CD4-positive, alpha-beta T cell treated with Interleukin-1 beta for 1 hour (primary cell): ENCODE results near the gene LARGE1.

Experiments used
- DNase-seq, 2 donors: peaks; one replicate each; pipeline ENCODE4 v3.0.0-alpha.2; 2020 to 2022

LARGE1 gene

DNA sequence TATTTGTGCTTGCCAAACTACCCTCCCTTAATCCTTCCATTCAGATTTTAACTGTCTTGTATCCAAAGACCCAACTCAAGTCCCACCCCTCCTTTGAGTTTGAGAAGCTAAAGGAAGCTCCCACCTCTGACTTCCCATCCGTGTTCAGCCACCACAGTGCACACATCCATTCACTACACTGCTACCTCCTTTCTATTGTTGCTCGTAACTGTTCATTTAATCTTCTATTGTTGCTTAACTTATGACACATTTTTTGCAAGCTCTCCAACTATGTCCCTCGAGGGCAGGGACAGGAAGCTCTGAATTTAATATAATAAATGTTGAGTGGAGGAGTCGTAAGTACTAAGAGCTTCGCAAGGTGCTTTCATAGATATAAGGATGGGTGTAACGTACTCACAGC lies 10.4 kb downstream of the LARGE1 start:
- no peak for DNase-seq

DNA sequence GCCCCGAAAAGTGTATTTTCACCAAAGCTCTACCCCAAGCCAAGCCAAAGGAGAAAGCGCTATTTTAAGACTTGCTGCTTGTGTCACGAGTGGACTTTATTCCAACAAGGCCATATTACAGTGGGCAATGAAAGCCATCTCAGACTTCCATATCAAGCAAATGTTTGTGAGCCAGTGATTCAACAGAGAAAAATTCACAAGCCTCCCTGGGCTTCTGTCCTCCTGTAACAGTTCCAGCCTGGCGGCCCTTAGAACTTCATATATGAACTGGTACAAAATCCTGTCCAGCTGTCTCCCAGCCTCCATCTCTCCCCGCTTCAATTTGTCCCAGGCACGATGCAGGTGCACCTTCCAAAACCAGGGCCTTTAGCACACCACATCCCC lies 11.2 kb downstream of the LARGE1 start:
- DNase-seq, result no peak

DNA sequence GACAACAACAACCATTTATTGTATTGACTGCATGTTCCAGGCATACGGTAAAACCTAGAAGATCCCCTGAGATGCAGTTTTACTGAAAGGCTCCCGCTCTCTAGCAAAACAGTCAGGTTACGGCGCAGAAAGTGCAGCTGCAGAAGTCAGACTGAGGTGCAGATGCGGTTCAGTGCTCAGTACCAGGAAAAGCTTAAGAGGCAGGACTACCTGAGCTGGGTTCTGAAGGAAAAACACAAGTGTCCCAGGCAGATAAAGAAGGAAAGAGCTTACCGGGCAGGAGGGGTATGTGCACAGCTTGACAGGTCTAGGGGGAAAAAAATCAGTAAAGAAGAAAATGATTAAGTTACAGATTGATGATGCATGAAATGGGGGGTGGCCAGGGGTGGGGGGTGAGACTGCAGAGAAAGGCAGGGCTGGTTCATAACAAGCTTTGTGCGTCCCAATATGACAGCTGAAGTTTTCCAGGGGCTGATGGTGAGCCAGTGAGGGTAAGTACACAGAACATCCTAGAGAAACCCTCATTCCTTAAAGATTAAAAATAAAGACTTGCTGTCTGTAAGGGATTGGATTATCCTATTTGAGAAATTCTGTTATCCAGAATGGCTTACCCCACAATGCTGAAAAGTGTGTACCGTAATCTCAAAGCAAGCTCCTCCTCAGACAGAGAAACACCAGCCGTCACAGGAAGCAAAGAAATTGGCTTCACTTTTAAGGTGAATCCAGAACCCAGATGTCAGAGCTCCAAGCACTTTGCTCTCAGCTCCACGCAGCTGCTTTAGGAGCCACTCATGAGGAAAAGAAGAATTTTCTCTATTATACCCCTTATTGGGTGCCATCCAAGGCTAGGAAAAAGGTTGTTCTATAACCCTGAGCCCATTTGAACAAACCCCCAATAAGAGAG lies 11.9 kb downstream of the LARGE1 start:
- no peak for DNase-seq

DNA sequence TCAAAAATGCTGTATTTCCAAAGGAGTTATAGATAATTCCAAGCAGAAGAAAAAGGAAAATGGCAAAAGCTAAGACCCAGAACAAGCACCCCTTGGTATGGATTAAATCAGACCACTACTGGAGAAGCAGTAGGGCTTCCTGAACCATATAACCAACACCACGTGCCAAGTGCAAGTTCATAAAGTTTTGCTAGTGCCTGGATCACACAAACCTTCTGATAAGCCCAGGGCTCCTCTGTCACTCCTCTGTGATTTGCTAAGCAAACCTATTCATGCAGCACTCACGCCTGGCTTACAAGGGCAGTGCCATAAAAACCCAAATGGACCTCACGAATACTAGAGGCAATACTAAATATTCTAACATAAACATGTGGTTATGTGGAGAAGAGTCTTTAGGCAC lies 13.3 kb downstream of the LARGE1 start:
- DNase-seq, result no peak

DNA sequence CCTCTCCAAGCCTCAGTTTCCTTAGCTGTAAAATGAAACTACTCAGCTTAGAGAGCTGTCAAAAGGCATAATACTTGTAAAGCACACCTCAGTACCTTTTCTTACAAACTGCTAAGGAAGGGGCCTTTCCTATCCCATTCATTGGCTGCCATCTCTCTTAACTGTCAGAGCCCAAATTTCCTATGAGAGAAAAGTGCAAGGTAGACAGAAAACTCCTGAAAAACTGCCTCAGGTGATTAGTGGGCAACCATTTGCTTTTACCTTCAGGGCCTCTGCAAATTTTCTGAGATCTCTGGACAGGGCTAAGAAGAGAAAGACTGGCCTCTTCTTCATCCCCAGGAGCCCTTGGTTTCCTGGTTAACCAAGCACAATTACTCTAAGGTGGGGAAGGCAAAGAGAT lies 13.8 kb downstream of the LARGE1 start:
- DNase-seq, result no peak

DNA sequence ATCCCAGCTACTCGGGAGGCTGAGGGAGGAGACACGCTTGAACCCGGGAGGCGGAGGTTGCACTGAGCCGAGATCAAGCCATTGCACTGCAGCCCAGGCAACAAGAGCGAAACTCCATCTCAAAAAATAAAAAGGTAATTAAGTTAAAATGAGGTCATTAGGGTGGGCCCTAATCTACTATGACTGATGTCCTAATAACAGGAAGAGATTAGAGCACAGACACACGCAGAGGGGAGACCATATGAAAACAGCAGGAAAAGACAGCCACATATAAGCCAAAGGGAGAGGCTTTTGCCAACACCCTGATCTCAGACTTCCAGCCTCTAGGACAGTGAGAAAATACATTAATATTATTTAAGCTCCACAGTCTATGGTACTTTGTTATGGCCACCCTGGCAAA lies 17.3 kb downstream of the LARGE1 start:
- DNase-seq, result no peak

DNA sequence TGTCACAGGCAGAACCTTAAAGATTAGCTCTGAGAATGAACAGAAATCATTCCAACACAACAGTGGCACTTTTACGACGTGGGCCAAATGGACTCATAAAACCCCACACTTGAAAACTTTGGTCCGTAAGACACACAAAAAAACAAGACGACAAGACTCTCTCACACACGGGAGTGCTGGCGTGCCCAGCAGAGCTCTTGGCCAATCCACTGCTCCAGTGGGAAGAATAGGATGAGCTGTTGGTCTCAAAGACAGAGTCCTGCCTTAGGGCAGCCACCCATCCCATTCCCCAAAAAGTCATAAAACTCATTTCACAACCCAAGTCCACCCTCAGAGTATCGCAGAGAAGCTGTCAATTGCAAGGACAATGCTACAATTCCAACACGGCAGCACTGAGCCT lies 18.2 kb downstream of the LARGE1 start:
- no peak for DNase-seq

DNA sequence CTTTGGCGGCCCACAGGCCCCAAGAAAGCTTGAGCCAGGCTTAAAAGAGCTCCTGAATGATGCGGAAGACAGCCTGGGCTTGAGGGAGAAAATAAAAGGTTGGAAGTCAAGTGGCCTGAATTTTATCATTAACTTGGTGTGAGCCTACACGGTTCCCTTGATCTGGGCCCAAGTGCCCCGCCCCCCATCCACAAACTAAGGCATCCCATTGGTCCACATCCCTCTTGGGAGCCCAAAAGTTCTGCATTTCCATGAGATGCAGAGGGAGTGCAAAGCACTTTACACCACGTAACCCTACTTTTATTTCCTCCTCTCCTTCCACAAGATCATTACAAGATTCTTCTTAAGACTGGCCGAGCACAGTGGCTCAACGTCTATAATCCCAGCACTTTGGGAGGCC lies 22.2 kb downstream of the LARGE1 start:
- no peak for DNase-seq

DNA sequence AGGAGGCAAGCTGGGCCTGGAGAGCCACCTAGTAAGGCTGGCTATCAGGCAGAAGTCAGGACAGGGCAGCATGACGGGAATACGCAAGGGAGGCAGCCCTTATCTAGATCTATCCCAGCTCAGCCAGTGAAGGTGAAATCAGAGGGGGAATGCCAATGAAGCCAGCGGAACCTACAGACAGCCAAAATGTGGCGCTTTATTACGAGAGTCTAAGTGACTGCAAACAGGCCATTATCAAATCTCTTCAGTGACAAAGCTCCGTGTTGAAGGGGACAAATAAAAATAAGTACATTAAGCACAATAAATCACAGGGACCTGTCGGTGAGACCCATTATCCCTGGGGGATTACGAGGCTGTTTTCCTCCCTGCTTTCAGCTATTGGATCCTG lies 22.8 kb downstream of the LARGE1 start:
- DNase-seq, result no peak

DNA sequence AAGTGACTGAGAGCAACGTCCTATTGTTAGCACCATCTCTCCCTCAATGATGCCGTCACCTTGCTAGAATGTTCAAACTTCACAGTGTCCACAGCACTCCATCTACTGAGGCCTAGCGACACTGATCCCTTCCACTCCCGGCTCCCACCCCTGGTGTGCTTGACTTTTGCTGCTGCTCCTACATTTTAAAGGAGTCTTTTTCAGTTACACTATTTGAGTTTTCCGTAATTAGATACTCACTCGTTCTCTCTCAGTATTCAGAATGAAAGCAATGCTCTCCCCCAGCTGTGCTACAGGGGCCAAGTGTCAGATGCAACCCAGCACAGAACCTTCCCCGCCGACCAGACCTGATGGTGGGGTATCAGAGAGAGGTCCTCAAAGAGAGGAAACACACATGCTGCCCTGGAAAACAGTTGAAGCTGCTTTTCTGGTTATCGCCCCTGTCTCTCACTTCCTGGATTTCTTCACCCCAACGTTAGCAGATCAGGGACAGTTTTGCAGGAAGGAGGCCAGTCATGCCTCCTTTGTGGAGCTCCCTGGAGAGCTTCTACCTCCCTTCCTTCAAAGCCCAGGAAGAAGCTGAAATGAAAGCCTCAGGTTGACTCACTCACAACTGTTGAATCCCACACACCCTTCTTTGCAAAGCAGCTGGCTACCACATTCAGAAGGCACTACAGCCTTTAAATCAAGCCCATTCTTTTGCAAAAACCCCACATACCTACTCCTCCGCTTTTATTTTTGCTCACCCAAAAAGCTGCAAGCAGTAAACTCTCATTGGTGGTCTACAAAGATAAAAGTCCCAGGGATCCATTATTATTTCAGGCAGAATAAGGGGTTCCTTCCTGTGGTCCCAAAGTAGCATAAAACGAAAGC lies 23.5 kb downstream of the LARGE1 start:
- DNase-seq, result no peak

DNA sequence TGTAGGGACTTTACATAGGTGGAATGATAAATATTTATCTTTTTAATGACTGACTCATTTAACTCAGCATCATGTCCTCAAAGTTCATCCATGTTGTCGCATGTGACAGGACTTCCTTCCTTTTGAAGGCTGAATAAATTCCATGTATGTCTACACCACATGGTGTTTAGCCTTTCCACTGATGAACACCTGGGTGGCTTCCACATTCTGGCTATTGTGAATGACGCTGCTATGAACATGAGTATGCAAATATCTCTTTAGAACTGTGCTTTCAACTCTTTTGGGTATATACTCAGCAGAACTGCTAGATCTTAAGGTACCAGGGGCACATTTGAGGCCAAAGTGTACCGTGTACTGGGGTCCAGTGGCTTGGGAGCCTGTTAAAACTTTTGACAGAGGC lies 24.1 kb downstream of the LARGE1 start:
- no peak for DNase-seq

DNA sequence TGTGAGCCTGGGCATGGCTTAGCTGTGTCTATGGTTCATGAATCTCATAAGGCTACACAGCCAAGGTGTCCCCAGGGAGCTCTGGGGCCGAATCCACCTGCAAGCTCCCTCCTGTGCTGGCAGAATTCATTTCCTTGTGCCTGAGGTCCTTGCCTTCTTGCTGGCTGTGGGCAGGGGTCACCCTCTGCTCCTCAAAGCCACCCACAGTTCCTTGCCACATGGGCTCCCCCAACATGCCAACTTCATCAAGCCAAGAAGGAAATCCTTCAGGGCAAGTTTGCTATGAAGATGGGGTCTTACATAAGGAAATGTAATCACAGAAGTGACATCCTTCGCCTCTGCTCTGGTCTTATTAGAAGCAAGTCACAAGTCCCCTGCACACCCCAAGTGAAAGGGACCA lies 24.8 kb downstream of the LARGE1 start:
- no peak for DNase-seq

DNA sequence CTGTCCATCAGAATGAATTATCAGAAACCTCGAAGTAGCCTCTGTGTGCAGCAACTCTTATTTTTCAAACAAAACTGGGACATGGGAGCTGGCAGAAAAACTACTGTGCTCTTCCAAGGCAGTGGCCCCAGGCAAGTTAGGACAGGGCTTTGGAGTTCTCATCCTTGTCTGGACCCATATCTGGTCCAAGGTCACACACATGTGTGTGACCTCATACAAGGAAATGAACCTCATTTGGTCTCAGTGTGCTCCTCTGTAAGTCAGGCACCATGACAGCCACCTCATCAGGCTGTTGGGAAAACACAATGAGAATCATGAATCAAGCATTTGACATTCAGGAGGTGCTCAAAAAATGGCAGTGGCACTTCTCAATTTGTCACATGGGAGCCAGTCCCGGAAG lies 25.8 kb downstream of the LARGE1 start:
- DNase-seq, result no peak

DNA sequence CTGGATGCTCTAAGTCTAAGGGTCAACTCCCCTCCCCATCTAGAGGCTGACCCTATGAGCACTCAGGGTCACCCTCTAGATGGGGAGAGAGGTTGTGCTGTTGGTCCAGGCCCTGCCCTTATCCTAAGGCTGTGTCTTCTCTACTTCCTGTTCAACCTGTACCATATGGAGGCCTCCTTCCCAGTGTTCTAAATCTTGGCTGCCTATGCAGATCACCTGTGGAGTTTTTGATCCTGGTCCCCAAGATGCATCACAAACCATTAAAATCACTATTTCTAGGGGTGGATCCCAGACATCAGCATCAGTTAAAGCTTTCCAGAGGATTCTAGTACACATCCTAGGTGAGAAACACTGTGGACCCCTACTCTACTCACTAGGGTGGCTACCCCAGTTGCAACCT lies 26.2 kb downstream of the LARGE1 start:
- DNase-seq, result no peak

DNA sequence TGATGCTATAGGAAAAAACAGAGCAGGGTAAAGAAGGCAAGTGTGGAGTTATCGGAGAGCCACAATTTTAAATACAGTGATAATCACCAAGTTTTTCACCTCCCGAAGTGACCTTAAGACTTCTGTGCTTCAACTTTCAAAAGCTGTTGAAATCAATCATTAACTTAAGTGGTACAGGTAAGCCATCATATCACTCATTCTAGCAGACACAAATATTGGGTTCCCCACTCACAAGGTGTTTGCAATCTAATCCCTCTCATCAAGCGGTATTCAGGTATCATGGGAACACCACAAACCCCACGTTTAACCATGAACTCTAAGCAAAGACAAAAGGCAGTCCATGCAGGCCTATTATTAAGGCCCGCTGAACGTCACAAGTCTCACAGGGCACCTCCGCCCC lies 26.8 kb downstream of the LARGE1 start:
- no peak for DNase-seq

DNA sequence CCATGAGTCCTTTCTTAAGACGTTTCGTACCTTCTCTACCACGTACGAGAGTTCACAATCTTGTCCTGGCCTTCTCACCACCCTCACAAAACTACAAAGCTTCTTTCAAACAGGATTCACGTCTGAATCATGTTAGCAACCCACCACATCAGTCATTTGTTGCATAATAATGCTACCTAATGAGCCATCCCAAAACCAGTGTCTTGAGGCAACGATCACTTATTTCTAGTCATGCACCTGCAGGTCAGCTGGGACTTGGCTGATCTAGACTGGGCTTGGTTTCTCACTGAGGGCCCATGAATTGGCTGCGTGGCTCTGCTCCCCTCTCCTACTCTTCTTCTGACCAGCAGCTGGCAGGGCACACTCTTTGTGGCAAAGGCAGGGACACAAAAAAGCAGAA lies 28.3 kb downstream of the LARGE1 start:
- no peak for DNase-seq

DNA sequence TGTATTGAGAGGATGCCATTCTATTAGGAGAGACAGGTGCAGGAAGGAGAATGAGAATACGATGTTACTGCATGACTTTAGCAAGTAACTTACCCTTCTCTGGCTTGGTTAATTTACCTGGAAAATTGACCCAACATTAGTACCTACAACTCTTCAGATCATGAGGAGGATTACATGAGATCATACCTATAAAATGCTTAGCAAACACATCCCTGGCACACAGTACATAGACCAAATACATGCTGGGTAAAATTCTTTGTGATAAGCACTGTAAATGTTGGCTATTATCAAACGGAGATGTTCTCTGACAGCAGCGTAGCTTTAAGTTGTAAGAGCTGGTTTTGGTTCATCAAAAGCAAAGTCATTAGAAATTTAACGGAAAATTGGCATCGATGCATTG lies 28.8 kb downstream of the LARGE1 start:
- DNase-seq, result no peak

DNA sequence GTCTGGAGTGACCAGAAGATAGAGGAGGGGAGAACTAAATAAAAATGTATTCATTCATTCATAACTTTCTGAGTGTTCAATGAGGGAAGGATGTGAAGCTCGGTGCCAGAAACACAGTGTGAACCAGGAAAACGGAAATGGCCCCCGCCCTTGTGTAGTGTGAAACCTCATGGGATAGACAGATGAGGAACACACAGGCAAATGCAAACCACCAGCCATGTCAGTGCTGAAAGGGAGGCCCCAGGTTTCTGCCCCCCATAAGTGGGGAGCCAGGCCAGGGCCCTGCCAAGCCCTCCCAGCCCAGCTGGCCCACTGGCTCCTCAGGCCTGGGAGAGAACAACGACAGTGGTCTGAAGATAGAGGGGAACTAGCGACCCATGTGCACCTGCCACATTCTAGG lies 30.5 kb downstream of the LARGE1 start:
- DNase-seq, result no peak

DNA sequence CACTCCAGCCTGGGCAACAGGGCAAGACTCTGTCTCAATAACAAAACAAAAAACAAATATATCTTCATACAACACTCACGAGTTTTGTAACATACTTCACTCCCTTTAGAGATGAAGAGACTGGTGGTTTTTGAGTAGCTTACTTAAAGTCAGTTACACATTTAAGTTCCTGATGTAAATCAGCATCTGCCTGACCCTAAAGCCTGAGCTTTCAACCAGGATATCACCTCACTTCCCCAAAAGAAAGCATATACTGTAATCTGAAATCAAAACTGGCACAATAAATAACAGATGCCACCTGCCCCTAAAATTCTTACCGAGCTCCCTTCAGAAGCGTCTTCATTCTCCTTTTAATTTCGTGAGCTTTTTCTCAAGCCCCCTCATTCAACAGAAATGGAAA lies 31.5 kb downstream of the LARGE1 start:
- no peak for DNase-seq

DNA sequence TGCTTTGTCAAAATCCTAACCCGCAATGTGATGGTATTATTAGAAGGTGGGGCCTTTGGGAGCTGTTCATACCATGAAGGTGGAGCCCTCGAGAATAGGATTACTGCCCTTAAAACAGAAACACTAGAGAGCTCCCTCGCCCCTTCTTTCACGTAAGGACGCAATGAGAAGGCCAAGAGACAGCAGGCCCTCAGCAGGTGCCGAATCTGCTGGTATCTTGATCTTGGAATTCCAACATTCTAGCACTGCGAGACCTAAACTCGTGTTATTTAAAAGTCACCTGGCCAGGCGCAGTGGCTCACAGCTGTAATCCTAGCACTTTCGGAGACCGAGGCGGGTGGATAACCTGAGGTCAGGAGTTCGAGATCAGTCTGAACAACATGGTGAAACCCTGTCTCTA lies 33.1 kb downstream of the LARGE1 start:
- no peak for DNase-seq

DNA sequence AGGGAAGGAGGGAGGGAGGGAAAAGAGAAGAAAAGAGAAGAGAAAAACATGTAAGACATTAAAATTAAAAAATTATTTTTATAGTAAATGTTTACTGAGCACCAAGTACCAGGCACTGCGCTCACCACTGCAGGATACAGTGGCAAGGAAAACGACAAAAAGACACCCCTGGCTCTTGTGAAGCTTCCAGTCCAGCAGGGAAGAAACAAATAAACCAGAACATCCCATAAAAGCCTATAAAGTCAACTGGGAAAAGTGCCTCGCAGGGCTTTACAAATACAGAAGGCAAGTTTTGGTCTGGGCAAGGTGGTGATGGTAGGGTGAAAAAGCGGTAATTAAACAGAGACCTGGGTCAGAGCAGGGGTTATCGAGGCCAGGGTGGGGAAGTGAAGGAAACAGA lies 33.6 kb downstream of the LARGE1 start:
- DNase-seq, result no peak

DNA sequence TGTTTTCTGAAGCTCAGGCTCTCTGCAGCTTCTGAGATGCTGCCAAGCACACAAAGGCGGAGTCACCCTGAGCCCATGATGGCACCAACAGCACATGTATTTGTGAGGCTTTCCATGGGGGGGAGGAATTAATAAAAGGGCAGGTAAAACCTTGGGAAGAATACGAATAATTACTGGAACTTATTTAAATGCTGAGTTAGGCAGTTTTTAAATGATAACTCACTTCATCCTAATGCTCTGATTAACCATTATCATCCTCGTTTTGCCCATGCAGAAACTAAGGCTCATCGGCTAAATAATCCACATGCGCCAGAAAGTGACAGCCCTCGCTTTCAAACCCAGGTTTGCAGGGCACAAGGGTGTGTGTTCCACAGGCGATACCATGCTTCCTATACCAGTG lies 35.4 kb downstream of the LARGE1 start:
- no peak for DNase-seq

DNA sequence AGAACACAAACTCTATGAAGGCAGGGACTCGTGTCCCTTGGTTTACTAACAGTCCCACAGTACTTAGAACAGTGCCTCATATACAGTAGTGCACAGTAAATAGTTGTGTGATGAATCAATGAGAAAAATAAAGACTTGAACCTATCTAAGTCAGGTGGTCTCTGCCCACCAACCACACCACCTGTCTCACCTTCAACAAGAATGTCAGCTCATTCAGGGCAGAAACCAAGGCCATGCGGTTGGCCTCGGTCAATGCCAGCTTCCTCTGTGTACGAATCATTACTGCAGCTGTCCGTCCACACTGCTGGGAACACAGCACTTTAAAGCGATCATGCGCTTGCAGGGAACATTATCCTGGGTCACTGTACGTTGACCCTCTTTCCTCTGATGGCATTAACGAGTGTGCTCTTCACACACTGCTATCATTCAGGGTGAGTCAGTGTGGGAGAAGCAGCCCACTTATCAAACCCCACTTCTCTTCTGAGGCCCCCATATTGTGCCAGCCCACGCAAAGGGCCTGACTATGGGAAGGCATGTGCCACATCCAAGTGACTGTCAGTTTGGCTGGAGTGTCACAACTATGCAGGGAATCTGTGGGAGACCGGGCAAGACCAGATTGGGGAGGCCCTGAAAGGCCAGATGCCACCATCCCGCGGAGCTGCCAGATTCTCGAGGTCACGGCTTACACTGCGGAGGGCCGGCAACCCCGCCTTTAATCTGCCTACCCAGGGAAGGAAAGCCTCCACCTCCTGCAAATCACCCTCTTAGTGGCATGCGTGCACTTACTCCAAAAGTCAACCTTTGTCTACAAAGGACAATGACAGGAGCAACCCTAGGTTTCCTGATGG lies 36.1 kb downstream of the LARGE1 start:
- DNase-seq, result no peak
